Activated CD8-positive, alpha-beta memory T cell treated with anti-CD3 and anti-CD28 coated beads, Interleukin-2, amount 50 U/mL, for 4 hours (primary cell): ENCODE results near the gene CFHR5.
"Not testable (repeated sequence)": the region's sequence is repeated elsewhere in the genome, so short reads cannot be mapped to it uniquely, and the experiment has no call there.

Experiments used
- DNase-seq: peaks from one replicate; pipeline ENCODE4 v3.0.0-alpha.2; 2020

Gene CFHR5

GRCh38 chr1:196977278-196977677 lies at the start of gene CFHR5:
TSS of gene CFHR5 (plus strand) at chr1:196977556. CDS start at chr1:196977665, 109 bp downstream.
- DNase-seq: no peak

- DNase-seq: not testable (repeated sequence)
These were observed 44.5 kb upstream of the CFHR5 start for GRCh38 chr1:196932853-196933252.

- DNase-seq: no peak
These were observed 43.7 kb upstream of the CFHR5 start for GRCh38 chr1:196933531-196934189.

GRCh38 chr1:196941474-196941873 lies 35.9 kb upstream of the CFHR5 start:
- DNase-seq: not testable (repeated sequence)

- not testable (repeated sequence) for DNase-seq
These were observed 33.8 kb upstream of the CFHR5 start, which contains the start of gene CFHR2 for GRCh38 chr1:196943568-196943967. TSS of gene CFHR2 (plus strand) at chr1:196943738. CDS start at chr1:196943881, 143 bp downstream.

- no peak for DNase-seq
These were observed 25.5 kb upstream of the CFHR5 start for GRCh38 chr1:196951711-196952394.

GRCh38 chr1:196954778-196955177 lies 22.6 kb upstream of the CFHR5 start:
- no peak for DNase-seq

- DNase-seq: no peak
These were observed 21.4 kb upstream of the CFHR5 start for GRCh38 chr1:196955926-196956325.

GRCh38 chr1:196960854-196961253 lies 16.5 kb upstream of the CFHR5 start:
- no peak for DNase-seq

- DNase-seq: no peak
These were observed 7.2 kb upstream of the CFHR5 start for GRCh38 chr1:196970182-196970581.

GRCh38 chr1:196976278-196976677 lies 1.1 kb upstream of the CFHR5 start:
- DNase-seq: no peak

GRCh38 chr1:196980859-196981258 lies 3.5 kb downstream of the CFHR5 start:
- no peak for DNase-seq

- DNase-seq: not testable (repeated sequence)
These were observed 4.9 kb downstream of the CFHR5 start for GRCh38 chr1:196982247-196982646.

- not testable (repeated sequence) for DNase-seq
These were observed 14.7 kb downstream of the CFHR5 start for GRCh38 chr1:196991919-196992651.

- no peak for DNase-seq
These were observed 16.6 kb downstream of the CFHR5 start for GRCh38 chr1:196993916-196994315.

- no peak for DNase-seq
These were observed 20.1 kb downstream of the CFHR5 start for GRCh38 chr1:196997423-196997822.

GRCh38 chr1:197001828-197002227 lies 24.5 kb downstream of the CFHR5 start:
- no peak for DNase-seq

GRCh38 chr1:197003132-197003531 lies 25.8 kb downstream of the CFHR5 start:
- DNase-seq: no peak

GRCh38 chr1:197008861-197009260 lies 31.5 kb downstream of the CFHR5 start:
- no peak for DNase-seq

- DNase-seq: no peak
These were observed 34.3 kb downstream of the CFHR5 start for GRCh38 chr1:197011614-197012013.

- DNase-seq: no peak
These were observed 35.9 kb downstream of the CFHR5 start for GRCh38 chr1:197013234-197013633.

GRCh38 chr1:197016751-197017150 lies 39.4 kb downstream of the CFHR5 start:
- DNase-seq: no peak

GRCh38 chr1:197017558-197018146 lies 40.3 kb downstream of the CFHR5 start:
- no peak for DNase-seq
